Psoas muscle (tissue), 8 donors: ENCODE data around the gene NPR2. TPM values are rescaled to one million over a fixed set of nuclear protein-coding genes. Genes with fewer than 3 reads are reported as not detected.
A peak's percentile ranks its signal among the peaks of the same experiment; 100 is the strongest.

Source experiments
- ATAC-seq, 4 donors: fragments of 200-7000 bp; cut with Tn5 transposase; one replicate each; pipeline ENCODE4 v1.9.1; 2020; ENCODE audit warnings: moderate library complexity in 3 of 4, mild to moderate bottlenecking in 2 of 4
- DNase-seq, 2 donors: peaks; one replicate each; pipeline ENCODE4 v3.0.0-alpha.2; 2020
- H3K27ac ChIP-seq: fragments of 200-600 bp; one replicate; pipeline ENCODE4 v1.8.0; 2022
- H3K27me3 ChIP-seq, 3 donors: fragments of 200-600 bp in 1 of 3; one replicate each; pipeline versions ENCODE4 v1.6.1 to v1.8.0; 2013 to 2022; ENCODE audit warnings: low read length in 2 of 3, mild to moderate bottlenecking in 2 of 3, moderate library complexity in 1 of 3; ENCODE audit not compliant: insufficient read depth in 3 of 3
- H3K36me3 ChIP-seq, 2 donors: fragments of 200-600 bp in 1 of 2; one replicate each; pipeline versions ENCODE4 v1.6.1 to v1.8.0; 2013 to 2022; ENCODE audit warnings: low read depth in 1 of 2, mild to moderate bottlenecking in 1 of 2, moderate library complexity in 1 of 2; ENCODE audit not compliant: insufficient read depth in 1 of 2
- H3K4me1 ChIP-seq: fragments of 200-600 bp; one replicate; pipeline ENCODE4 v1.8.0; 2022
- H3K4me3 ChIP-seq: fragments of 200-600 bp; one replicate; pipeline ENCODE4 v1.8.0; 2022; ENCODE audit warnings: mild to moderate bottlenecking
- H3K9me3 ChIP-seq: fragments of 200-600 bp; one replicate; pipeline ENCODE4 v1.8.0; 2022
- WGBS, 3 donors: extraction: QIAGEN DNeasy Blood & Tissue Kit; methylation state at CpG; one replicate each; pipeline versions ENCODE4 v1.1.6 to v1.1.7; 2013; 5-methylcytosine and 5-hydroxymethylcytosine counted together
- intact Hi-C, 2 donors: fragments of 100-400 bp; cut with DNase I; formaldehyde crosslinking; loops; one replicate each; pipeline versions ENCODE4 v1.11.0 to v1.14.2; 2022
- long read RNA-seq, 2 donors: library from polyadenylated mRNA; unstranded; transcript quantifications; one replicate each; pipeline ENCODE4 v2.0.0, GENCODE V29; 2021
- polyA plus RNA-seq, 3 donors: library from polyadenylated mRNA; stranded (reverse); fragments of 200-250 nt; gene quantifications; one replicate each; pipeline ENCODE4 v1.2.3, GENCODE V29; 2013
- total RNA-seq, 4 donors: library from RNA; stranded (reverse); fragmentation: NEBNext Ultra II Directional in 2 of 4; extraction: Animal tissue kit (Norgen Biotek cat#: 25700) in 2 of 4; gene quantifications; one replicate each; pipeline versions ENCODE4 v1.2.1 to v1.2.4, GENCODE V29; 2021 to 2023
- TF ChIP-seq, protein P1 (sequence below): fragments of 200-600 bp; IDR thresholded peaks from one replicate; pipeline ENCODE4 v1.8.0; 2022; ENCODE audit warnings: antibody characterized with exemption
- donor health status: healthy with polysubstance abuse.
- donor health status: DM: no; HTN: no; CAD: no; lungs with moderate emphysema.
- donor health status: Bipolar disorder and iron deficiency.
- donor health status: healthy.
- donor health status: DM: yes; HTN: yes; CAD: no.
- donor health status: DM: no; HTN: no; CAD: no.
- donor health status: DM: no; HTN: no; CAD: no.
- donor health status: DM: yes; HTN: yes; CAD: no.

The NPR2 gene
- total RNA-seq (10 to 100 TPM; 14.7 to 28.4 (median 18.3) TPM), polyA plus RNA-seq (10 to 100 TPM in 1 of 3 donors, 1 to 10 TPM in 2; 8.7 to 27.2 (median 9.2) TPM)
- long read RNA-seq, donor 1, partial matches to known transcripts = 2 of 8 reads
- long read RNA-seq, donor 1, other reads (novel, unspliced or antisense) = 2 of 8 reads
- long read RNA-seq, donor 2, partial matches to known transcripts = 2 of 5 reads
- long read RNA-seq, donor 2, other reads (novel, unspliced or antisense) = 2 of 5 reads

DNA sequence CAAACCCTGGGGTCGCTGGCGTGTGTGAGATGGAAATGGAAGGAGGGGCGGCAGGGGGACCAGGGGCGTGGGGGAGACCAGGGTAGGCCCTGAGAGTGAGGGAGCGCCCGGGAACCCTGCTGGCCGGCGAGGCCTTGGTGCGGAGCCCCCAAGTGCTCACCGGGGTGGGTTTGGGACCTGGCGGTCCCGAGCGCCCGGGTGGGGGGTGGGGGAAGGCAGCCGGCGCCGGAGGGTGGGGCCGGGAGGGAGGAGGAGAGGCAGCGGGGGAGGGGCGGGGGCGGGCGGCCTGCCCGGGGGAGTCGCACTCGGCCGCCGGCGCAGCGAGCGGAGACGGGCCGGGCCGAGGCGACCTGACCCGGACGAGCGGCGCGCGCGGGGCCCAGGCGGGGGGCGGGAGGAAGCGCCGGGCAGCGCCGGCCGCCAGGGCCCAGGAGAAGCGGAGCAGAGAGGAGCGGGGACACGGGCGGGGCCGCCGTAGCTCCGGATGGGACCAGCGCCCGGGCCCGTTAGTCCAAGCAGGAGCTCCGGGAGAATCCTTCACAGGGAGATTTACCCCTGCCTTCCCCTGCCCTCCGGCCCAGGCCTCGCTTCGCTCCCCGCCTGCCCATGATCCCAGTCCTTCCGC, at the start of gene NPR2:
Gene NPR2, plus strand, starts transcription at position 295 of the 625 bp plus-strand sequence. CDS start 818 bp downstream, outside the sequence.
- peak; percentile 61 to 77 for DNase-seq

DNA sequence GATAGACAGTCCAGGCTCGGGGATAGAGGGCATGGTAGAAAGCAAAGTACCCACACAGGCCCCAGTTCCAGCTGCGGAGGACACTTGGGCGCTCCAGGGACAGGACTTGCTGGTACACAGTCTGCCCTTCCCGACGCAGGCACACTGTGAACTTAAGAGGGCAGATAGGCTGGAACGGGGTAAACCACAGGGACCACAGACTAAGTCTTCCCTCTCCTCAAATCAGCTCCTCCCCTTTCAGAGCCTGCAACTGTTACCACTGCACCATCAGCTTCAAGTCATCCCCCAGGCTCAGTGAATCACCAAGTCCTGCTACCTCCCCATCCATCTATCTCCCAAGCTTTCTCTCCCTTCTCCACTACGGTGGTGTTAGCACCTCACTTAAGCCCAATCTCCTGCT, 49.7 kb upstream of the NPR2 start:
- no peak for ATAC-seq
- WGBS, 3 donors = 86 to 89% (median 87%) methylated on average over 7 of the region's 7 CpGs
- Histone ChIP-seq H3K27ac (no peak overlapping the region), H3K36me3 (peaks cover 49 to 98% of the 10 kb centered on the region in 2 donors), H3K9me3 (no peaks in the 10 kb centered on the region), H3K27me3 (no peaks in the 10 kb centered on the region), H3K4me3 (no peak overlapping the region), H3K4me1 (peaks cover 33% of the 10 kb centered on the region)
- DNase-seq = no peak
- TF ChIP-seq, protein P1, sequence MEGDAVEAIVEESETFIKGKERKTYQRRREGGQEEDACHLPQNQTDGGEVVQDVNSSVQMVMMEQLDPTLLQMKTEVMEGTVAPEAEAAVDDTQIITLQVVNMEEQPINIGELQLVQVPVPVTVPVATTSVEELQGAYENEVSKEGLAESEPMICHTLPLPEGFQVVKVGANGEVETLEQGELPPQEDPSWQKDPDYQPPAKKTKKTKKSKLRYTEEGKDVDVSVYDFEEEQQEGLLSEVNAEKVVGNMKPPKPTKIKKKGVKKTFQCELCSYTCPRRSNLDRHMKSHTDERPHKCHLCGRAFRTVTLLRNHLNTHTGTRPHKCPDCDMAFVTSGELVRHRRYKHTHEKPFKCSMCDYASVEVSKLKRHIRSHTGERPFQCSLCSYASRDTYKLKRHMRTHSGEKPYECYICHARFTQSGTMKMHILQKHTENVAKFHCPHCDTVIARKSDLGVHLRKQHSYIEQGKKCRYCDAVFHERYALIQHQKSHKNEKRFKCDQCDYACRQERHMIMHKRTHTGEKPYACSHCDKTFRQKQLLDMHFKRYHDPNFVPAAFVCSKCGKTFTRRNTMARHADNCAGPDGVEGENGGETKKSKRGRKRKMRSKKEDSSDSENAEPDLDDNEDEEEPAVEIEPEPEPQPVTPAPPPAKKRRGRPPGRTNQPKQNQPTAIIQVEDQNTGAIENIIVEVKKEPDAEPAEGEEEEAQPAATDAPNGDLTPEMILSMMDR = no peak
- intact Hi-C loops = no loop called here

More for the DNA sequence above, at the start of gene NPR2:
- Histone ChIP-seq H3K27ac (peak within 1 kb of the TSS; percentile 88), H3K4me1 (peaks cover 35% of the 10 kb centered on the region), H3K4me3 (peak within 1 kb of the TSS; percentile 79), H3K27me3 (no peaks in the 10 kb centered on the region), H3K9me3 (no peaks in the 10 kb centered on the region), H3K36me3 (no peaks in the 10 kb centered on the region)
- peak; percentile 61 to 76 (median 70) for ATAC-seq
- TF ChIP-seq, protein P1 = no peak
- 4 to 7% (median 5%) methylated on average over 18 to 62 of the region's 64 CpGs for WGBS, 3 donors
- intact Hi-C loops = loop anchor here in 1 of 2 donors (1.0 to 2.0 kb wide), 2 partner anchors 35 to 89 kb away; no protein-coding TSS in a partner anchor

DNA sequence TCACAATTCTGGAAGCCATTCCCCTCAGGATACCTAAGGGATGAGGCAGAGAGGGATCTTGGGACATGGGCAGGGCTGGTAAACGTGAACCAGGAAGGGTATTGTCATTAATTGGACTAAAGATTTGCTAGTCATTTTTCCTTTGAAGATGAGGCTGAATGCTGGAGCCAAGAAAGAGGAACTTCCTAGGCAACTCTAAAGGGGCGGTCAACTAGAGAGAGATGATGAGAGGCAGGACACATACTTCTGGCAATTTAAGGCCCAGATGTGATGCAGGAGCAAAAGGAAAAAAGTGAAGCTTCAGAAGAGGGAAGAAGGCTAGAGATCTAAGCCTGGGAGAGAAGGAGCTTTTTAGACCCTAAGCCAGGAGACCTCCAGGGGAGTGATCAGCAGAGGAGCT, 47.9 kb upstream of the NPR2 start:
- intact Hi-C loops = no loop called here
- Histone ChIP-seq H3K27me3 (no peaks in the 10 kb centered on the region), H3K9me3 (no peaks in the 10 kb centered on the region), H3K4me3 (no peak overlapping the region), H3K4me1 (peaks cover 41% of the 10 kb centered on the region), H3K36me3 (peaks cover 43 to 82% of the 10 kb centered on the region in 2 donors), H3K27ac (no peak overlapping the region)
- WGBS, 3 donors = 61 to 71% (median 65%) methylated on average over 2 of the region's 2 CpGs
- TF ChIP-seq, protein P1 = no peak
- DNase-seq (no peak), ATAC-seq (no peak)

DNA sequence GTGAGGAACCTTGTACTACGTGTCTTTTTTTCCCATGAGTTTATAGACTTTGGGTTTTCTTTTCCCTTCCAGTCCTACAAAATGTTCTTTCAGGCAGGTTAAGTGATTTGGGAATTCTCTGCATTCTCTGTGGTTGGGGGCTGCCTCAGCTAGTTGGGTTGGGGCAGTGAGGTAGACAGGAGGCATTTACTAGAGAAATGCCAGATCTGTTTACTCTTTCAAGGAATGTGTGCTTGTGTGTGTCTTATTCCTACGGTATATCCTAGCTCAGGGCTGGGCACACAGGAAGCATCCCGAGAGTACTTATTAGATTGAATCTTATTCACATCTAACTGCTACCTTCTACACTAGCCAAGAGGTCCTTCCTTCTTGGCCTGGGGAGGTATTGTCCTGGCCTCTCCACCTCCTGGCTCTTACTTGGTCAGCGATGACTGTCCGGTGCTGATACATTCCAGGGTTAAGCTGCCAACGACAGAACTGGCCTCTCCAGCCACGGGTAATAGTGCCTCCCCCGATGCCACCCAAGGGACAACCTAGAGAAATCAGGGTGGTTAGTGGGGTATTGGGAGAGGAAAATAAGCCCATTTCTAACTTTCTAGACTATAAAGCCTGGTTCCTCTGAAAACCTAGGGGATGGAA, 47.4 kb upstream of the NPR2 start:
- TF ChIP-seq, protein P1 = no peak
- Histone ChIP-seq H3K4me3 (no peak overlapping the region), H3K36me3 (peaks cover 39 to 76% of the 10 kb centered on the region in 2 donors), H3K4me1 (peaks cover 41% of the 10 kb centered on the region), H3K9me3 (no peaks in the 10 kb centered on the region), H3K27ac (peak overlapping the region; percentile 7), H3K27me3 (no peaks in the 10 kb centered on the region)
- 52 to 71% (median 57%) methylated on average over 8 of the region's 8 CpGs for WGBS, 3 donors
- DNase-seq (no peak), ATAC-seq (no peak)
- intact Hi-C loops = no loop called here
